GM21717 (cell line): ENCODE data around the gene PRPH.
"Not testable (repeated sequence)": the region's sequence is repeated elsewhere in the genome, so short reads cannot be mapped to it uniquely, and the experiment has no call there.

Experiments
- ATAC-seq: cut with Tn5 transposase; IDR thresholded peaks from one replicate; pipeline ENCODE4 v1.9.1; 2021; ENCODE audit warnings: mild to moderate bottlenecking, moderate library complexity; ENCODE audit not compliant: unreplicated experiment

The PRPH gene

DNA sequence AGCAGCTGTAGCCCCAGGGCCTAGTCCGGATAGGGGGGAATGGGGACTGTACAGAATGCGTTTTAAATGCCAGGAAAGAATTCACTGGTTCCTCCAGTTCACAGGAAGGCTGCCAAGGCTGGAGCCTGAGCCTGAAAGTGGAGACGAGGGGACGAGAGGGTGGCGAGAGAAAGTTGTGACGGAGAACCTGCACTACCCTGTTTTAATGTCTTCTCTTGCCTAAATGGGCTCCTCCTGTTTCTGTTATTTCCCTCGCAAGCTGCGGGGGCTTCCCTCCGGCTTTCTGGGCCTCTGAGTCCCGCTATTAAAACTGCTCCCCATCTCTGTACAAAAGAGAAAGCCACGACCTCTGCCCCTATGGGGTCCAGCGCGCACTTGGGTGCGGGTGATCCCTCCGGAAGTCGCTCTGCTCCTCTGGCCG lies 37.5 kb downstream of the PRPH start:
- no peak for ATAC-seq

GRCh38 chr12:49332891-49333371 lies 38.0 kb downstream of the PRPH start:
- ATAC-seq = no peak

GRCh38 chr12:49333778-49334177 lies 38.8 kb downstream of the PRPH start:
- not testable (repeated sequence) for ATAC-seq

- no peak for ATAC-seq
These were observed 39.3 kb downstream of the PRPH start for GRCh38 chr12:49334226-49334625.

- no peak for ATAC-seq
These were observed 39.7 kb downstream of the PRPH start for GRCh38 chr12:49334681-49335080.

DNA sequence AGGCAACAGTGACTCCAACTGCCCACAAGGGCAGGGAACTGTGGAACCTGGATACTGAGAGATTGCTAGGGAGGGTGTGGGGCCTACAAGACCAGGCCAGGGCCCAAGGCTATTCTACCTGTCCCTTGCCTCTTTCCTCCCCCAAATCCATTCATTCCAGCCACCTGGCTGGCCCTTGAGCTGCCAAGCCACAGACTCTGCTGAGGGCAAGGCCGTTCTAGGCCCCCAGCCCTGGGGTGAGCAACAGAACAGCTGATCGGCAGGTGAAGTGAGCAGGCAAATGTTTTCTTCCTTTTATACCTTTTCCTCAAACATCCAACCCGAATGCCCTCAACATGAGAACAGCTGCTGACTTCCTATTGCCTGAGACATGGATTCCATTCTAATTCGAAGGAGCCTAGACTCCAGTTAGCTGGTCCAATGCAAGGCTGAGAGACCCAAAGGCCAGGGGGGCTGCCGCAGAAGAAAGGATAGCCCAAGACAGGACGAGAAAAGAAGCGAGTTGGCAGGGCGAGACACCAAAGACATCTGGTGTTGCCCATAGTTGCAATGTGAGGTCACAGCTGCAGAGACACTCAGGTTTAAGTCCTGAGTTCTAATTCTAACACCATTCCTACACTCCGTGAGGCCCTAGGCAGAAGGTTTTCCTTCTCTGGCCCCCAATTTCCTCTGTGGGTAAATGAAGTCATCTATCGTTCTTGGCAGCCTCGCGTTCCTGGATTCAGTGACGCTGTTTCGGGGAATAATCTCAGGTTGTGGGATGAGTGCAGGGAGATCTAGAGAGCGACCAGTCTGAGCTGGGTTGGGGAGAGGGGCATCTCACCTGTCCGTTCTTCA lies 40.4 kb downstream of the PRPH start:
- ATAC-seq = no peak

DNA sequence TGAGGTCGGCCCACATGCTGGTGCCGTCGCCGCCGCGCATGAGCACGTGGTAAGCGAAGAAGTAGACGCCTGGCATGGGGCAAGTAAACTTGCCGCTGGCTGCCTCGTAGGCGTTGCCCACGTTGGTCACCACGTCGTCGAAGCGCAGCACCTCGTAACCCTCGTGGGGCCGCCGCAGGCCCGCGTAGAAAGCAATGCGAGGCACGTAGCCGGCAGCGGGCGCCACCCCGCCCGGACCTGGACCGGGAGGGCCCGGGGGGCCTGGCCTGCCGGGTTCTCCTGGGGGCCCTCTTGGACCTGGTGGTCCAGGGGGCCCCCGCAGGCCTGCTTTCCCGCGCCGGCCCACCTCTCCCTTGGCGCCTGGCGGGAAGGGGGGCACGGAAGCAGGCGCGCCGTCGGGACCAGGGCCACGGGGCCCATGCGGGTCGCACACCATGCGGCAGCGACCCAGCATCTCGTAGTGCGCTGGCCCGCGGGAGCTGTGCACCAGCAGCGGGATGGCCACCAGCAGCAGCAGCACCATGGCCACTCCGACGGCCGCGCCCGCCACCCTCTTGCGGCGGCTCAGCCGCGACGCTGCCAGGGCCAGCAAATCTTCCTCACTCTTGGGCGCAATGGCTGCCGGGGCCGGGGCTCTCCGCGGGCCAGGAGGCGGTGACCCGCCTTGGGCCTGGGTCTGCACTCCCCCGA lies 41.2 kb downstream of the PRPH start:
- no peak for ATAC-seq

DNA sequence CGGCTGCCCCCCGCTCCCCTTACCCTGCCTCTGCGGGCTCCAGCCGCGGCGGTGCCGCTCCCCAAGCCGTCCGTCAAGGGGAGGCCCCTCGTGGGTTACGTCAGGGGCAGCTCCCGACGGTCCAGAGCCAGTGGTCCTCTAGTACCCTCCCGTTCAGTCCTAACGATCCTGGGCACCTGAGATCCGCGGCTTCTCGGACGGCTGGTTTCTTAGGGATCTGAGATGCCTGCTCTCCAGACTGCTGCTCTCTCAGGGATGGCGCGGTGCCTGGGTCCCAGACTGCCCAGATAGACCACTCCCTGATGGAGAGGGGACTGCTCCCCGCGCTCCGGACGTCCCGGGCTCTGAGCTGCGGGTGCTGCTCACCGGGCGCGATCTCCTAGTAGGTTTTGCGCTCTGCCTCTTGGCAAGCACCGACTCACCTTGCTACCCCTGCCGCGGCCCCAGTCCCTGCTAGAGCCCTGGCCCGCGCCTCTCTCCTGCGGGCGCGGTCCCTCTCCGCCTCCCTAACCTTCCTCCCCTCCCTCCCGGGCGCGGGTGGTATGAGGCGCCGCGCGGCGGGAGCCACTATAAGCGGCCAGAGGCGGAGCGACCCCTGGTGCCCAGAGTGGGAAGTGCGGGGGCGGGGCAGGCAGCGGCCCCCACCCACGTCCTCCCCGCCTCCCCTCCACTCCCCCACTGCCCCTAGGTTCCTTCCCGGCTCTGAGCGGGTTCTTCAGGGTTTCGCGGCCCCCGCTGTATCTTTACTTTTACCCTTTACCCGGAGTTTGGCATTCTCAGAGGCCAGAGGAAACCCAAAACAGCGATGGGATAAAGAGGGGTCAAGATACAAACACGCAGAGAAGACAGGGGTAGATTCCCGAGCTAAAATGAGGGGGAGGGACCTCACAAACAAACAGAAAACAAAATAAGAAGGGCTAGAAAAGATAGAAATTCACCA lies 42.0 kb downstream of the PRPH start, which contains the start of gene C1QL4:
Gene C1QL4 (minus strand): TSS at position 544 of the 940 bp plus-strand sequence. CDS start 711 bp downstream, outside the sequence.
- ATAC-seq = peak; percentile 51

GRCh38 chr12:49338830-49339463 lies 44.0 kb downstream of the PRPH start:
- ATAC-seq = no peak

DNA sequence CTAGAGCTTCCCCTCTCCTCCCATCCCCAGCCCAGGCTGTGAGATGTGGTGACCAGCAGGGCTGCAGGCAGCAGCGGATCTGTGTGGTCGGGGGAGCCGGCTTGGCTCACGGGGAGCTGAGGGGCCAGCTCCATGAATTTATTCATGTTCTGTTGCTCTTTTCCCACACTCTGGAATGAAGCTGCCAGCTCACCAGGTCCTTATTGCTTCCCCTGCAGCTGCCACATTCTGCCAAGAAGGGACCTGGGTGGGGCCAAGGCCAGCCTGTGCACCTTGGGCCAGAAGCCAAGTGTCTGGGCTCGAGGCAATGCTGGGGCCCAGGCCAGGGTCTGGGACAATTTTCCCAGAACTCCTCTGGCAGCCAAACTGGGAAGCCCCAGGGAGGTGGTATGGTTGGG lies 44.5 kb downstream of the PRPH start:
- no peak for ATAC-seq

- ATAC-seq = no peak
These were observed 45.3 kb downstream of the PRPH start for GRCh38 chr12:49340095-49340870.

GRCh38 chr12:49340971-49341776 lies 46.2 kb downstream of the PRPH start:
- ATAC-seq = no peak

GRCh38 chr12:49341777-49342065 lies 46.8 kb downstream of the PRPH start:
- no peak for ATAC-seq

DNA sequence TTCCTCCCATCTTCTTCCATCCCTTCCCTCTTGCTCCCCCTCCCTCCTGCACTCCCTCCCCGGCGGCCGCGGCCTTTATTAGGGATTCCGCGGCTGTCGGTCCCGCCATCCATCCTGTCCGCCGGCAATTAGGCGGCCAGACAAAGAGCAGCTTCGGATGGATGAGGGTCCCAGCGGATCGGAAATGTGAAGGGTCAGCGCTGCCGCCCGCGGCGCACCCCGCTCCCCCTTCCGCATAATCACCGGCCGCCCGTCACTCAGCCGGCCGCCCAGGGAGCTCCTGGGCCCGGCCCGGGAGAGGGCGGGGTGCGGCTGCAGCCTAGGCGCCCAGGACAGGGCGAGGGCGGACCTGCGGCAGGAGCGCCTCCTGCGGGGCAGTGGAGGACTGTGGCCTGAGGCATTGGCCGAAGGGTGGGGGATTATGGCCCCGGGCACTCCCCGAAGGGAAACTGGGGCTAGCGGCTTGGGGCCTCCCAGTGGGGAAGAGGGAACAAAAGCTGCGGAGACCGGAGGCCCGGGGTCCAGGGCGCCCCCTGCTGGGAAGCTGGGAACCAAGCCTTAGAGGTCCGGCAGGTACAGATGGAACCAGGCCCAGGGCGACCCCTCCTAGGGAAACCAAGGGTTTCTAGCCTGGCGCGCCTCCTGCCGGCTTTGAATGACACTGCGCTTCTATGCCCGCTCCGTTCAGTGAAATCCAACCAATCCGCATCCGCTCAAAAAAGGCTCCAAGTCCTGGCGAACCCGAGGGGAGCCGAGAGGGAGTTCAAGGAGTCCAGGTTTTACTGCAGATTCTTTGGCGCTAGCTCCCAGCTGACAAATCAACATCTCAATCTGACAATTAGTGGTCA lies 47.3 kb downstream of the PRPH start:
- ATAC-seq = peak; percentile 48

DNA sequence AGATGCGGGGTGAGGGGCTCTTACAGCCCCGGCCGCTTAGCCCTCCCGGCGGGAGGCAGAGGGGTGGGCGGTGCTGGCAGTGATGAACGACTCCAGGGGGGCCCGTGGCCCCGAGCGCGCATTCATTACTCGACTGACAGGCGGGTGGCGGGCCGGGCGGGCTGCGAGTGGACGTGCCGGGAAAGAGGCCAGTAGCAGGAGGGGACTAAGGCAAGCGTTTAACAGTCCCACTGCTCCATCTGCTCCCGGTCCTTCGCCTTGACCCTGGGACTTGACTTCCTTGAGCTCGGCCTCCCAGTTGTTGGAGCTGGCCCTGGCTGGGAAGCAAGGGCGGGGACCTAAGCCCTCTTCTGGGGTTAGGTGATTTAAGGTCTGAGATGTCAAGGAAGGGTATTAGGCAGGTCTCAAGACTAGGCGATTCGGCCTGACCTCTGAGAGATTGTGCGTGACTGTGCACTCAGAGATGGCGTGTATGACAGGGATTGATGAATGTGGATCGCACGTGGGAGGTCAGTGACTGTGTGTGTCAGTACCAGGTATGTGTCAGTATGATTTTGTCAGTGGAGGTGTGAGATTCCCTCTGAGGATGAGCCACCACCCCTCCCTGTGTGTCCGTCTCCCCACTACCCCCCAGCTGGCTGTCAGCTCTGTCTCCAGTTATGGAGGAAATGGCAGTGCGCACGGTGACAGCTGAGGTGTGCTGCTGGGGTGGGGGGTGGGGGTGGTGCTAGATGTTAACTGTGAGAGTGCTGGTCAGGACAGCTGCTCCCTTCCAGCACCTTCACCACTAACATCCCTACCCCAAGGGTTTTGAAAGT lies 48.2 kb downstream of the PRPH start:
- no peak for ATAC-seq

GRCh38 chr12:49344486-49345050 lies 49.6 kb downstream of the PRPH start:
- ATAC-seq = no peak
